CMK (cell line): ENCODE data around the gene CDKAL1.
"Not testable (repeated sequence)": the region's sequence is repeated elsewhere in the genome, so short reads cannot be mapped to it uniquely, and the experiment has no call there.

ENCODE experiments used
- DNase-seq: peaks from one replicate; pipeline ENCODE4 v3.0.0-alpha.2; 2010; ENCODE audit warnings: low read depth

The CDKAL1 gene

DNA sequence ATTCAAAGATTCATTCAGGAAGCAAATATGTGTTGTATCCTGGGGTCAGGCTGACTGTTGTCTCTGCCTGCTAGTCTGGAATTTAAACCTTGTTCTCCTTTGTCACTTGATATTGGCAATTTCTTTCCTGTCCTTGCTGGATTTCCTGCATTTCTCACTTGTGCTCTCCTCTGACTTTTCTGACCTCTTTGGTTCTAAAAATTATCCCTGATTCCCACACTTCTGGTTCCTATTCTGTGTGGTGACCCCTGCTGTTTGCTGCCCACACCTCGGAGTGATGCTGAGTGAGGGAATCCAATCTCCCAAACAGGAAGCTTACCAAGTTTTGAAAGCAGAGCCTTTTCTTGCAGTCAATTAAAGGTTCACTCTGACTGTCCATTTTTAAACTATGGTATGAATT lies 345.3 kb downstream of the CDKAL1 start:
- DNase-seq: no peak

DNA sequence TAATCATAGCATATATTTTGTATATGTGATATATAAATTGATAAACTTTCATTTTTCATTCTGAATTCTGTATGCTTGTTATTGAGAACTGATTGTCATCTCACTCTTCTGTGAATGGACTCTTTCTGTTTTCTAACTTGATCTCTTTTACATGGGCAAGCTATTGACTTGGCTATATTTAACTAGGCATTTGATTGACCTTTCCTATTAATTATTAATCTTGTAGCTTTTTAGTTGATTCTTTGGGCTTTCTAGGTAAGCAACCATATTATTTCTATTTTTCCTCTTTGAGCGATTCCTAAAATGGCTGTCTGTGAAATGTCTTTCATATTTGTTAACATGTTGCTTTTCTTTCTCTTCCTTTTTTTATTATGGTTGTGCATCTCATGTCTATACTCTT lies 347.1 kb downstream of the CDKAL1 start:
- DNase-seq: no peak

DNA sequence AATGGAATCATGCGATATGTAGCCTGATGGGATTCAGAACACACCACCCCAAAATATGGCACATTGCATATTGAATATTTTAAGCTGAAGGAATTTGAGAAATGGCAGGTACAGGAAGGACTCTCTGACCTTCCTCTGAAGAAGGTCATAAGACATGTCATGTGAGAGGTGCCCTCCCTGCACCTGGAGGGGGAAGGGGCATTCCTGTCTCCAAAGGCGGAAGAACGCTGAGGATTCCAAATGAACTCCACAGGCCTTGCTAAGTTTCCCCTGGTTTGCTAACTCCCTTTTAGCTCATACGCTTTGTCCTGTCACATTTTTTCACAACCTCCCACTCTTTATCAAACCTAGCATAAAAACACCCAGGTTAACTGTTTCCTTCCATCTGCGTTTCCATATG lies 347.8 kb downstream of the CDKAL1 start:
- no peak for DNase-seq

DNA sequence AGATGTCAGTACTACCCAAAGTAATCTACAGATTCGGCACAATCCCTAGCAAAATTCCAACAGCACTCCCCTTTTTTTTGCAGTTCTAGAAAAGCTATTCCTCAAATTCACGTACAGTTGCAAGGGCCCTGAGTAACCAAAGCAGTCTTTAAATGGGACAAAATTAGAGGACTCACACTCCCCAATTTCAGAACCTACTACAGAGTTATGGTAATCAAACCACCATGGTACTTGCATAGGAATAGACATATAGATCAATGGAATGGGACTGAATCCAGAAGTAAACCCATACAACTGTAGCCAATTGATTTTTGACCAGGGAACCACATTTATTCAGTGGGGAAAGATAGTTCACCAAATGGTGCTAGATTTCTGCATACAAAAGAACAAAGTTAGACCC lies 350.8 kb downstream of the CDKAL1 start:
- DNase-seq: no peak

DNA sequence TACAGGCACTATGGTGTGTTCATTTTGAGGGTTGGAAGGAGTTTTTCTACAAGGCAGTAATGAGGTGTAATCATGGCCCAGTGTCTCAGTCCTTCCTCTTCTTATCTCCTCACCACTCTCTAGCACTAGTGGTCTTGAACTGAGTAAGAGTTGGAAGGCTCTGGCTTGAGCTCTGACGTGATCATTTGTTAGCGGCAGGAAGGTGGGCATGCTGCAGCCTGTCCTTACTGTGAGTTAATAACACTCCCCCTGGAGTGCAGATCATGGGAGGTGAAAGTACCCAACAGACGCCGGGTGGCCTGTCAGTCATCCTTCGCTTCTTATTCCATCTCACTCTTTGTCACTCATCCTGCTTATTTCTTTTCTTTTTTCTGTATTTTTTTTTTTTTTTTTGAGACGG lies 356.9 kb downstream of the CDKAL1 start:
- DNase-seq: no peak

DNA sequence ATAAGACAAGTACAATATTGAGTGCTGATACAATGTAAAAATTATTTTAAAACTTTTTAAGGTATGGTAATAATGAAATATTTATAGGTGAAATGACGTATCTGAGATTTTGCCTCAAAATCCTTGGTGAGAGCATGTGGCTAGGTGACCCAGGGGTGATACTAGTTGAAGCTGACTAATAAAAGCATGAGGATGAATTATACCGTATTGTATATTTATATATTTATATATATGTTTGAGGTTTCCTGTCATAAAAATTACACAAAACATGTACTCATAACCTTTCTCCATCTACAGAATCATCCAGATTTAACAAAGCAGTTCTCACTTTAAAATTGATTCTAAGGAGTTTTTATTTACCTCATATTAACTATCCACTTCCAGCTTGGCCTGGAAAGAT lies 358.1 kb downstream of the CDKAL1 start:
- DNase-seq: no peak

DNA sequence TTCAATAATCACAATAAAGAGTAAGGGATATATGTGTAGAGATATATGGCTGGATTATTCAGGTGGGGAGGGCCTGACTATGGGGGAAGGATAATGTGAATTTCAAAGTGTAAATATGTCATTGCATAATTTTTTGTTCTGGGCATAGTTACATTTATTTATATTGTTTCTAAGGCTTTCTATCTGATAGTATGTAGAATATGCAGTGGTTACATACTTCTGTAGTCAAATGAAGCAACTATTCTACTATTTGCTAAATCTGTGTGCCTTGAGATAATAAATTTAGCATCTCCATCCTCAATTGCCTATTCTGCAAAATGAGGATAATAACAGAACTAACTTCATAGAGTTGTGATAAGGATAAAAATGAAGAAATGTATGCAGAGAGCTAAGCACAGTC lies 359.2 kb downstream of the CDKAL1 start:
- DNase-seq: no peak

DNA sequence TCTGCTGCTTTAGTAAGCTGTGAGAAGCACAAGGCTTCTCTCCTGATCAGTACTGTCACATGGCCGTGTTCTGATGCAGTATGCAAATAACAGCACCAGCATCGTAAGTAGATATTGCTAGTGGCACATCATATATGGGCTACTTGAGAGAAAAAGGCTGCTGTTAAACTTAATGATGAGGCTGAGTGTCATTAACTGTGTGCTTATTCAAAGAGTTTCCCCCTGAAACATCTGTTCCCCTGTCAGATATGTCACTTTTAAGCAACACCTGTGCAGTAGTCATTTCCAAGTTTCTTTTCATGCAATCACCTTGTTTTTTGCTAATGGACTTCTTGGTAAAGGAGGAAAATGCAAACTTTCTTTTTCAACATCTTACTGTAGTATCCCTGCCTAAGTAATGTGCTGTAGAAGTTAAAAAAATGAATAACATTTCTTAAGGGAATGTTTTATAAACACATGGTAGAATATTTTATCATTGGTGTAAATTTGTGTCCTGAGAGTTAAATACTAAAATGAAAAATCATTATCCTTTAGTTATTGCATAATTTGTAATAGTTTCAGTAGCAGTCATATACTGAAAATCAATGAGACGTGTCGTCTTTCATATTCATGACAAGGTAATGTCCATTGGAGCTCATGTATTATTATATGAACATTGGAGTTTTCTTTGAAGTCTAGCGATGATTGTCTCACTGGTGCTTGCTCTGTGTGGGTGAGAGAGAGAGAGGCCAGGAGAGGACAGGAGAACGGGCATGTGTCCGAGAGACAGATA lies 366.3 kb downstream of the CDKAL1 start:
- DNase-seq: no peak

DNA sequence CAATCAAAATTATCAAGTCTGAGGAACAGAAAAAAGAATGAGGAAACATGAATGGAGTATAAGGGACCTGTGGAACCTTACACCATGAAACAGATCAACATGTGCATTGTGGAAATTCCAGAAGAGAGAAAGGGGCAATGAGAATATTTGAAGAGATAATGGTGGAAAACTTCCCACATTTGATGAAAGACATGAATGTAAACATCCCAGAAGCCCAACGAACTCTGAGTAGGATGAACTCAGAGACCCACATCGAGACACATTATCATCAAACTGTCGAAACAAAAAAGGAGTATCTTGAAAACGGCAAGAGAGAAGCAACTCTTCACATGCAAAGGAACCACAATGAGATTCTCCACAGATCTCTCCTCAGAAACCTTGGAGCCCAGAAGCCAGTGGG lies 371.1 kb downstream of the CDKAL1 start:
- no peak for DNase-seq

DNA sequence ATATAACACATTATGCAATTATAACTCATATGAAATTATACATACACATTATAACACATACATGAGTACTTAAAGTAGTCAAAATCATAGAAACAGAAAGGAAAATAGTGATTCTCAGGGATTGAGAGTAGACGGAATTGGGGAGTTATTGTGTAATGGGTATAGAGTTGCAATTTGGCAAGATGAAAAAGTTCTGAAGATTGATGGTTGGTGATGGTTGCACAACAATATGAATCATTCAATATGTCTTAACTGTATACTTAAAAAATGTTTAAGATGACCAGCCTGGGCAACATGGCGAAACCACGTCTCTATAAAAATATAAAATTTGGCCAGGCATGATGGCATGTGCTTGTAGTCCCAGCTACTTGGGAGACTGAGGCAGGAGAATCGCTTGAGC lies 372.7 kb downstream of the CDKAL1 start:
- no peak for DNase-seq

DNA sequence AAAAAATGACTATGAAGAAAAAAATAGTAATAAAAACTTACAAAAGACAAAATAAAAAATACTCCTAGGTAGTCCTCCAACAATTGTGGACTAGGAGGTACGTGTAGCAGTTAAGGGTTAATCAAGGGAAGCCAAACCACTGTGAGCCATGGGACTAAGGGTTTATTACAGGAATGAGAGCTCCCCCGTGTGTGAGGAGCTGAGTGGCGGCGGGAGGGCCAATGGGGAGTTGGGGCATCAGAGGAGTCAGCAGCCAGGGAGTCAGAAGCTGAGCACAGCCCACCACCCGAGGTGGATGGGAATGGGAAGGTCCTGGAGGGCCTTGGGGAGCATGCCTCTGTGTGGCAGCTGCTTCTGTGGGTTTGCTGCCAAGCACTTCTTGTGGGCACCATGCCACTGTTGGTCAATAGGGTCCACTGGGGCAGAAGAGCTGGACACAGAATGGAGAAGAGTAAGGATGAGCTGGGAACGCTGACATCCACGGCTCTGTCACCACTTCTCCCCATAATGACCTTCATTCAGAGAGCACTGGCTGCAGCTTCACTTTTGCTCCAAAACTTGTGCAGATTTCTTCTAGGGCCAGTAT lies 373.3 kb downstream of the CDKAL1 start:
- no peak for DNase-seq

DNA sequence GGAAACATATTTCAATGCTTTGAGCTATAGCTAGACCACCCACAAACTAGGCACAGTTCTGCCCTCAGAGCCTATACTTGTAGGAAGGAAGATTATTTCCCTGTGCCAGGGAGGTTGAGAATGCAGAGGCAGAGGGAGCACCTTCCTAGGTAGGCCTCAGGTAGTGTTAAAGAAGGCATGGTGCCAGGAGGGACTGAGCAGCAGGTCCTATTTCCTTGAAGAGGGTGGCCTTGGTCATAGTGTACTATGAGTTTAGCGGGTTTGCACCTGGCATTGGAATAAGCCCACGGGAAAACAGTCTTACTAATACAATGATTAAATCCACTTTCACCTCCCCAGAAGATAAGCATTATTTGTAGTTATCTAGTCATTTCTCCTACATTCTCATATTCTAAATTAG lies 375.4 kb downstream of the CDKAL1 start:
- DNase-seq: no peak

DNA sequence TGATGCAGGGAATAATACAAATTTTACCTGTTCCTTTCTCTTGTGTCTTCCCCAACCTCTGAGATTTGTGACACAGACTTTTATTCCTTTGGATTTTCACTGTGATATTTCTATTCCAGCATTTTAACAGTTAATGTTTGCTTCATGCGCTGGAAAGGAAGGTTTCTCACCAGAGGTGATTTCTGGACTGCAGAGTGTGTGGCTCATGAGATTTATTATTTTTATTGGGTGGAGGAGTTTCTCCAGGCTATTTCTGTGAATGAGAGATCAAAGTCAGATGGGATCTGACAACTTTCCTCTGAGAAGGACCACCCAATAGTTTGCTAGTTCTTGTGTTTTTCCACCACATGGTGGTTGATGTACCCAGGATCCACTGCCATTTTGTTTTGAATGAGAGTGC lies 377.5 kb downstream of the CDKAL1 start:
- DNase-seq: no peak

DNA sequence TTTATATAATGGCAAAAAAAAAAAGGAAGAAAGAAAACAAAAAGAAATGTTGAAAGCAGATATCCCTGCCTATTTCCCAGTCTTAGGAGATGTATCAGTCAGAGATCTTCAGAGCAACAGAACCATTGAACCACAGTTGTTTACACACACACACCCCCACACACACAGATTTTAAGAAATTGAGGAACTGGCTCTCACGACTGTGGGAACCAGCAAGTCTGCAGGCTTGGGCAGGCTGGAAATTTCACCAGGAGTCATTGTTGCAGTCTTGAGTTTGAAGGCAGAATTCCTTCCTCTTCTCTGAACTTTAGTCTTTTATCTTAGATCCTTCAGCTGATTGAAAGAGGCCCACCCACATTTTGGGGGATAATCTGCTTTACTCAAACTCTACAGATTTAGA lies 380.9 kb downstream of the CDKAL1 start:
- no peak for DNase-seq

DNA sequence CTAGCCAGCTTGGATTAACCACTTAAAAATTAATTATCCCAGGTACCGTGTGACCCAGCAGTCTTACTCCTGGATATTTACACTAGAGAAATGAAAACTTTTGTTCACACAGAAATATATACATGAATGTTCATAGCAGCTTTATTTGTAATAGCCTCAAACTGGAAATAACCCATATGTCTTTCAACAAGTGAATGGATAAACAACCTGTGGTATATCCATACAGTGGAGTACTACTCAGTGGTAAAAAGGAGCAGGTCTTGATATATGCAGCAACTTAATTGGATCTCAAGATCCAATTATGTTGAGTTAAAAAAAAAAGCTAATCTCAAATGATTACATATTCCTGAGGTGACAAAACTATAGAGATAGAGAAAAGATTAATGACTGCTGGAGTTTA lies 381.4 kb downstream of the CDKAL1 start:
- no peak for DNase-seq

DNA sequence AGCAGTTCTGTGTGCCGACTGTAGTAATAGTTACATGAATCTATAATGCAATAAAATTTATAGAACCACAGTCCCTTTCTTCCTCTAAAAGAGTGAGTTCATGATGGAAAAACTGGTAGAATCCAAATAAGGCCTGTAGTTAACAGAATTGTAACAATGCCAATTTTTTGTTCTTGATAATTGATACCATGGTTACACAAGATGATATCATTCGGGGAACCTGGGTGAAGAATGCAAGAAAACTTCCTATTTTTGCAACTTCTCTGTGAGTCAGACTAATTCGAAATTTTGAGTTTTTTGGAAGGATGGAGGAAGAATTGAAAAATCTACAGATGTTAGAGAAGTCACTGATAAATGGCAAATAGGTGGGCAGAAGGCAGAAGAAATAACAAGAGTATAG lies 381.8 kb downstream of the CDKAL1 start:
- no peak for DNase-seq

DNA sequence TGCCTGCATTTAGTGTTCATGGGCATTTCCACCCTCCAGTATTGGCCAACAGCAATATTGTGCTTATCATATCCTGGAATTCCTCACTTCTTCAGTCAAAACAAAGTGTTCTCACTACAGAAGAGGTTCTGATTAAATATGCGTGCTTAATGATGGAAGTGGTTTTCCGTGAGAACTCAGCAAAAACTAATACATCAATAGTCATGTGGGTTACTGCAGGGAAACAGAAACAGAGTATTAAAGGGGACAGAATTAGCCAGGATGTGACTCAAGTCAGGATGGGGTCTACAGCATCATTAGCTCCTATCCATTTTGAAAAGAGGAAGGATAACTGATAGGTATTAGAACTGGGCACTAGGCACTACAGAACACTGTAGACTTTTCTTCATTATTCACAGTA lies 384.6 kb downstream of the CDKAL1 start:
- DNase-seq: no peak

DNA sequence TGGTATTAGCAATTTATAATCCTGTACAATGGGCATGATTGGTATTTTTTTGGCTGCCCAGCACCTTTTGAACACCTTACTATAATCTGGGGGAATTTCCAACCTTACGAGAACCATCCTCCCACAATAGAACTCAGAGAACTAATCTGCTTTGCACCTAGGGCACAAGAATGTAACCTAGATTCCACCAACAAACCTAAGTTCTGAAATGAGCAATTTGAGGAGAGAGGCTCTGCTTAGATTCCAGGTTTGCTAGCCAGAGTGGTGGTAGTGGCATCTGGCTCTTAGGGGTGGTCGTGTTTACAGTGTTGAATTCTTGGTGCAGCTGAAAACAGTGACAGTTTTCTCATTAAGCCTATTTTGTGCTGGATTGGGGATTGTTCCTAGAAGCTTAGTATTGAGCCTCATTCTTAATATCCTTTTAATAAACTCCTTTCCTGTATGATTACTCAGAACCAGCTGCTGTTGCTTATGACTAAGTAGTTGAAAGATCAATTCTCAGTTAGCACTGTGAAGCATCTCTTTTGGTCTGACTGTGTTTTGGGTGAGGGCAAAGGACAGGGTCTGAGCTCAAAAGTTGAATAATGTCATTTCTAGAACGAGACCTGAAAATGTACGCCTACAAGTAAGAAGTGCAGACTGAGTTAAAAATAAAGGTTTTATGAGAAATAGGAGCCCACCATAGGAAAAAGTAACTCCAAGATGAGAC lies 385.6 kb downstream of the CDKAL1 start:
- DNase-seq: no peak

DNA sequence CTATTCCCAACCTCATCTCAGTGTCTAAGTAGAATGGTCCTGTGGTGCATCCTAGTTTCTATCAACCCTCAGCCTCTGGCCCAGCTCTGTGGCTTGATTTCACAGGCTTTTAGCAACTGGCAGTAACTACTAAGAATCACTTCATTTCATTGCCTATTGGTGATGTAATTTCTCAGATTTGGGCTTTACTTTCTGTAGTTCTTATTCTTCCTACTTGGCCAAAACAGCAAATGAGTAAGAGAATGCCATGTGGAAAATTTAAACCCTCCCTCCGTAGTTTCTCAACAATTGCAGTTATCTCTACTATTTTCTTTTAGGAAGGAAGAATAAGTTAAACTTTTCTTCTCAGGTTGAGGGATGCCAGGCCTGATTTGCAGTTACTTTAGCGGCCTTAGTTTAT lies 387.3 kb downstream of the CDKAL1 start:
- no peak for DNase-seq

DNA sequence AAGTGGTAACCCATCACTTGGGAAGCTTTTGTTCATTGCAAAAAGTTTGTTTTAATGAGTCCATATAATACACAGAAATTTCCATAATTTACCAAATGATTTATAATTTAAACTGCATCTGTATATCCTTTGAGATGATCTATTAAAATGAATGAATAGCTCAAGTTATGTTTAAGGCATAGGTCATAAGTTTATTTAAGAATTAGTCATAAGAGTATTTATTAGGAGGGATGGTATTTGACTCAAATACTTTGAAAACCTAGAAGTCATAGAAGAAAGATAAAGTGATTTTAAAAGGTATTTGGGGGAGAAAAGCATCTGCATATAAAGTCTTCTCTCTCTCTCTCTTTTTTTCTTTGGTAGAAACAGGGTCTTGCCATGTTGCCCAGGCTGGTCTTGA lies 388.5 kb downstream of the CDKAL1 start:
- DNase-seq: no peak

DNA sequence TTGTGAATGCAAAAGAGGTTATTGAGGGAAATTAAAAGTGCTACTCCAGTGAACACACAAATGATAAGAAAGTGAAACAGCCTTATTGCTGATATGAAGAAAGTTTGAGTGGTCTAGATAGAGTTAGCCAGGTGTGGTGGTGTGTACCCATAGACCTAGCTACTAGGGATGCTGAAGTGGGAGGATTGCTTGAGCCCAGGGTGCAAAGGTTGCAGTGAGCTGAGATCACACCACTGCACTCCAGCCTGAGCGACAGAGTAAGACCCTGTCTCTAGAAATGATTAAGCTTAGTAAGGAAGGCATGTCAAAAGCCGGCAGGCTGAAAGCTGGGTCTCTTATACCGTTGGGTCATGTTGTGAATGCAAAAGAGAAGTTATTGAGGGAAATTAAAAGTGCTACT lies 389.8 kb downstream of the CDKAL1 start:
- DNase-seq: not testable (repeated sequence)

DNA sequence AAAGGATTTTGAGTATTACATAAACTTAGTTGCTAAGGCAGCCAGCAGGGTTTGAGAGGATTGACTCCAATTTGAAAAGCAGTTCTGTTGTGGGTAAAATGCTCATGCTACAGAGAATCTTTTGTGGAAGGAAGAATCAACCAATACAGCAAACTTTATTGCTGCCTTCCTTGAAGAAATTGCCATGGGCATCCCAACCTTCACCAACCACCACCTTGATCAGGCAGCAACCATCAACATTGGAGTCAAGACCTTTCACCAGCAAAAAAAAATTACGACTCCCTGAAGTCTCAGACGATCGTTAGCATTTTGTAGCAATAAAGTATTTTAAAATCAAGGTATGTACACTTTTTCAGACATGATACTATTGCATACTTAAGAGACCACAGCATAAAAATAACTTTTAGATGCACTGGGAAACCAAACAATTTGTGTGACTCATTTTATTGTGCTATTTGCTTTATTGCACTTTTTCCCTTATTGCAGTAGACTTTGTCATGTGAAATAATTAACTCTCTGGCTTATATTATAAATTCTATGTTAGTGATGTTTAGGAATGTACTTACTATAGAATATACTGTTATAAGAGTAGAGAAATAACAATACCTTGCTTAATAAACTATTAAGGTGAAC lies 390.8 kb downstream of the CDKAL1 start:
- no peak for DNase-seq
